Measurements from ENCODE around the gene TUBGCP5. TPM values are rescaled to one million over a fixed set of nuclear protein-coding genes. Genes with fewer than 3 reads are reported as not detected.
"Not testable (repeated sequence)": the region's sequence is repeated elsewhere in the genome, so short reads cannot be mapped to it uniquely, and the experiment has no call there.

Gene TUBGCP5
- total RNA-seq, 2 donors from 2014 or later: 23.0 to 24.7 TPM

DNA sequence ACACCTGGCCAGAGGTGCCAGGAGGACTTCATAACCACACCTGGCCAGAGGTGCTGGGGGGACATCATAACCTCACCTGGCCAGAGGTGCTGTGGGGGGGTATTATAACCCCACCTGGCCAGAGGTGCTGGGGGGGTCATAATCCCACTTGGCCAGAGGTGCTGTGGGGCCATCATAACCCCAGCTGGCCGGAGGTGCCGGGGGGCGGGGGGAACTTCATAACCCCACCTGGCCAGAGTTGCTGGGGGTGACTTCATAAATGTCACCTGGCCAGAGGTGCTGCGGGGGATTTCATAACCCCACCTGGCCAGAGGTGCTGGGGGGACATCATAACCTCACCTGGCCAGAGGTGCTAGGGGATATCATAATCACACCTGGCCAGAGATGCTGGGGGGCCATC, 4.2 kb upstream of the TUBGCP5 start:
- not testable (repeated sequence) for H3K27ac Mint-ChIP-seq; H3K9me3 Mint-ChIP-seq; H3K27me3 Mint-ChIP-seq (ENCODE audit: insufficient read depth); H3K9me3 ChIP-seq (ENCODE audit: control insufficient read depth, low read length); H3K27ac ChIP-seq (ENCODE audit: low read depth, low read length); H3K9ac ChIP-seq (ENCODE audit: extremely low read depth, low read length, poor library complexity, severe bottlenecking); H3K36me3 ChIP-seq (ENCODE audit: control insufficient read depth, insufficient read depth, low read length); DNase-seq; H3K27me3 ChIP-seq (ENCODE audit: control insufficient read depth, insufficient read depth, low read length, poor library complexity, severe bottlenecking); H3K4me3 Mint-ChIP-seq; H3K4me1 Mint-ChIP-seq; H3K4me3 ChIP-seq (ENCODE audit: low read length); H3K4me1 ChIP-seq (ENCODE audit: control insufficient read depth, insufficient read depth, low read length); H3K36me3 Mint-ChIP-seq (ENCODE audit: low read depth)
- 93 to 95% methylated on average over 3 to 4 of the region's 4 CpGs for WGBS, 2 experiments (ENCODE audit: insufficient coverage in 1 of 2, insufficient read length in 1 of 2)

DNA sequence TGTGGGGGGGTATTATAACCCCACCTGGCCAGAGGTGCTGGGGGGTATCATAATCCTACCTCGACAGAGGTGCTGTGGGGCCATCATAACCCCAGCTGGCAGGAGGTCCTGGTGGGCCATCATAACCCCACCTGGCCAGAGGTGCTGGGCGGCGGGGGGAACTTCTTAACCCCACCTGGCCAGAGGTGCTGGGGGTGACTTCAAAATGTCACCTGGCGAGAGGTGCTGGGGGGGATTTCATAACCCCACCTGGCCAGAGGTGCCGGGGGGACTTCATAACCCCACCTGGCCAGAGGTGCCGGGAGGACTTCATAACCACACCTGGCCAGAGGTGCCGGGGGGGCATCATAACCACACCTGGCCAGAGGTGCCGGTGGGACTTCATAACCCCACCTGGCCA, 2.4 kb upstream of the TUBGCP5 start:
- not testable (repeated sequence) for H3K4me3 ChIP-seq (ENCODE audit: low read length); H3K36me3 ChIP-seq (ENCODE audit: control insufficient read depth, insufficient read depth, low read length); H3K9me3 Mint-ChIP-seq; DNase-seq; H3K27me3 Mint-ChIP-seq (ENCODE audit: insufficient read depth); H3K27ac Mint-ChIP-seq; H3K9me3 ChIP-seq (ENCODE audit: control insufficient read depth, low read length); H3K4me1 ChIP-seq (ENCODE audit: control insufficient read depth, insufficient read depth, low read length); H3K9ac ChIP-seq (ENCODE audit: extremely low read depth, low read length, poor library complexity, severe bottlenecking); H3K27me3 ChIP-seq (ENCODE audit: control insufficient read depth, insufficient read depth, low read length, poor library complexity, severe bottlenecking); H3K4me1 Mint-ChIP-seq; H3K4me3 Mint-ChIP-seq; H3K36me3 Mint-ChIP-seq (ENCODE audit: low read depth); H3K27ac ChIP-seq (ENCODE audit: low read depth, low read length)
- WGBS, 2 experiments (ENCODE audit: insufficient coverage in 1 of 2, insufficient read length in 1 of 2): 85 to 86% methylated on average over 2 to 8 of the region's 8 CpGs

DNA sequence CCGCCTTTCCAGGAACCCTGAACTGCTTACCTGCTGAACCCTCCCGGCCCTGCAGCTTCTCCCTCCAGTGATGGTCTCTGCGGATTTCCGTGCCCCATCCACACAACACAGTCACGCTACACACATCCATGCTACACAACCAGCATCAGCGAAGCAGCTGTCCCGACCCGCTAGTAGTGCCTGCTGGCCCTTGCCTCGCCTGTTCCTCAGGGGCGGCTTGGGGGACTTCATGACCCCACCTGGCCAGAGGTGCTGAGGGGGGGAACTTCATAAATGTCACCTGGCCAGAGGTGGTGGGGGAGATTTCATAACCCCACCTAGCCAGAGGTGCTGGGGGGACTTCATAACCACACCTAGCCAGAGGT, 530 bp upstream of the TUBGCP5 start:
- peaks cover 15% of the 10 kb centered on the region for H3K36me3 ChIP-seq (ENCODE audit: control insufficient read depth, insufficient read depth, low read length)
- peaks cover 6% of the 10 kb centered on the region for H3K9me3 Mint-ChIP-seq
- peak overlapping the region; percentile 79 for H3K4me3 Mint-ChIP-seq
- no peaks in the 10 kb centered on the region for H3K27me3 ChIP-seq (ENCODE audit: control insufficient read depth, insufficient read depth, low read length, poor library complexity, severe bottlenecking)
- no peak overlapping the region for H3K27ac ChIP-seq (ENCODE audit: low read depth, low read length)
- peak overlapping the region; percentile 90 for H3K9ac ChIP-seq (ENCODE audit: extremely low read depth, low read length, poor library complexity, severe bottlenecking)
- peaks cover 7% of the 10 kb centered on the region for H3K9me3 ChIP-seq (ENCODE audit: control insufficient read depth, low read length)
- peaks cover 9% of the 10 kb centered on the region for H3K36me3 Mint-ChIP-seq (ENCODE audit: low read depth)
- TF ChIP-seq, protein P1, sequence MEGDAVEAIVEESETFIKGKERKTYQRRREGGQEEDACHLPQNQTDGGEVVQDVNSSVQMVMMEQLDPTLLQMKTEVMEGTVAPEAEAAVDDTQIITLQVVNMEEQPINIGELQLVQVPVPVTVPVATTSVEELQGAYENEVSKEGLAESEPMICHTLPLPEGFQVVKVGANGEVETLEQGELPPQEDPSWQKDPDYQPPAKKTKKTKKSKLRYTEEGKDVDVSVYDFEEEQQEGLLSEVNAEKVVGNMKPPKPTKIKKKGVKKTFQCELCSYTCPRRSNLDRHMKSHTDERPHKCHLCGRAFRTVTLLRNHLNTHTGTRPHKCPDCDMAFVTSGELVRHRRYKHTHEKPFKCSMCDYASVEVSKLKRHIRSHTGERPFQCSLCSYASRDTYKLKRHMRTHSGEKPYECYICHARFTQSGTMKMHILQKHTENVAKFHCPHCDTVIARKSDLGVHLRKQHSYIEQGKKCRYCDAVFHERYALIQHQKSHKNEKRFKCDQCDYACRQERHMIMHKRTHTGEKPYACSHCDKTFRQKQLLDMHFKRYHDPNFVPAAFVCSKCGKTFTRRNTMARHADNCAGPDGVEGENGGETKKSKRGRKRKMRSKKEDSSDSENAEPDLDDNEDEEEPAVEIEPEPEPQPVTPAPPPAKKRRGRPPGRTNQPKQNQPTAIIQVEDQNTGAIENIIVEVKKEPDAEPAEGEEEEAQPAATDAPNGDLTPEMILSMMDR (conservative IDR thresholded peaks at IDR 0.05): no peak
- no peaks in the 10 kb centered on the region for H3K27me3 Mint-ChIP-seq (ENCODE audit: insufficient read depth)
- peak overlapping the region; percentile 92 for H3K27ac Mint-ChIP-seq
- WGBS, 2 experiments (ENCODE audit: insufficient coverage in 1 of 2, insufficient read length in 1 of 2): 13 to 54% methylated on average over 3 to 10 of the region's 10 CpGs
- H3K4me3 ChIP-seq (ENCODE audit: low read length): peak overlapping the region; percentile 91
- no peak for DNase-seq
- H3K4me1 Mint-ChIP-seq: peaks cover 4% of the 10 kb centered on the region
- no peaks in the 10 kb centered on the region for H3K4me1 ChIP-seq (ENCODE audit: control insufficient read depth, insufficient read depth, low read length)

DNA sequence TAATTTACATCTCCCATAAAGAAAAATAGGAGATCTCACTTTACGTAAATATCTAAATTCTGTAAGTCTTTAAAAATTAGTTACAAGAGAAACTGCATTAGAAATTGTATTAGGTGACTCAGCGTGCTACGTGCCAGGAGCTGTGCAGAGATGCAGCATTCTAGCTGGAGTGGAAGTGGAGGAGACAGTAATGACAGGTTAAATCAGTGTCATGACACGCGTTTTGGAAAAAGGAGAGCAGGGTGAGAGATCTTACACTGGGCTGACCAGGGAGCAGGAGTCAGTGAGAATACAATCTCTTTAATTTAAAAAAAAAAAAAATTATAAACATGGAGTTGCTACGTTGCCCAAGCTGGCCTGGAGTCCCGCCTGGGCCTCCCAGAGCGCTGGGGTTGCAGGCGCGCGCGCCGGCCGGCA, 635 bp downstream of the TUBGCP5 start:
- TF ChIP-seq, protein P1 (conservative IDR thresholded peaks at IDR 0.05): no peak
- 4 to 9% methylated on average over 4 to 14 of the region's 14 CpGs for WGBS, 2 experiments (ENCODE audit: insufficient coverage in 1 of 2, insufficient read length in 1 of 2)
- Mint-ChIP-seq H3K9me3 (peaks cover 6% of the 10 kb centered on the region), H3K36me3 (ENCODE audit: low read depth) (peaks cover 21% of the 10 kb centered on the region), H3K27ac (peak overlapping the region; percentile 96), H3K4me3 (peak overlapping the region; percentile 79), H3K4me1 (peaks cover 4% of the 10 kb centered on the region), H3K27me3 (ENCODE audit: insufficient read depth) (no peaks in the 10 kb centered on the region)
- peak overlapping the region; percentile 91 for H3K4me3 ChIP-seq (ENCODE audit: low read length)
- H3K9ac ChIP-seq (ENCODE audit: extremely low read depth, low read length, poor library complexity, severe bottlenecking): peak overlapping the region; percentile 90
- DNase-seq: peak; percentile 46
- peaks cover 7% of the 10 kb centered on the region for H3K9me3 ChIP-seq (ENCODE audit: control insufficient read depth, low read length)
- H3K27me3 ChIP-seq (ENCODE audit: control insufficient read depth, insufficient read depth, low read length, poor library complexity, severe bottlenecking): no peaks in the 10 kb centered on the region
- H3K4me1 ChIP-seq (ENCODE audit: control insufficient read depth, insufficient read depth, low read length): no peaks in the 10 kb centered on the region
- H3K36me3 ChIP-seq (ENCODE audit: control insufficient read depth, insufficient read depth, low read length): peaks cover 27% of the 10 kb centered on the region
- no peak overlapping the region for H3K27ac ChIP-seq (ENCODE audit: low read depth, low read length)

All from endodermal cell (in vitro differentiated cells).